ENCODE measurements around the gene PACS1. TPM values are rescaled to one million over a fixed set of nuclear protein-coding genes. Genes with fewer than 3 reads are reported as not detected.

The PACS1 gene
- total RNA-seq, 1 donor from 2014 or later: 50.8 TPM

DNA sequence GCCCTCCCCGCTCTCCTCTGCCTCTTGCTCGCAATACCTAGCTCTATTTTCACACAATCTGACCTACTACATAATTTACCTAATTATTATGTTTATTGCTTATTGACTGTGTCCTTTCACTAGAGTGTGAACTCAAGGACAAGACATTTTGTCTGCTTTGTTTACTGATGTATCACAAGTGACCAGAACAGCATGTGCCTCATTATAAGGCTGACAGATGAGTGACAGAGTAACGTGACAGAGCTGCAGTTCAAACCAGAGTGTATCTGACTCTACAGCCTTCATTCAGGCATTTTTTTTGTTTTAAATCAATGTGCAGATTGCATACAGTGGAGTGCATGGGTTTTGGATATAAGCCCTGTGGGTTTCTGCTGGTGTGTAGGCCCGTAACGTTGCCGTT is 116.4 kb downstream of the PACS1 start:
- DNase-seq: no peak
- intact Hi-C loops (cut with DNase I): no loop called here
- no peak overlapping the region for H3K27ac ChIP-seq
- H3K36me3 ChIP-seq: no peaks in the 10 kb centered on the region
- TF ChIP-seq, protein P1, sequence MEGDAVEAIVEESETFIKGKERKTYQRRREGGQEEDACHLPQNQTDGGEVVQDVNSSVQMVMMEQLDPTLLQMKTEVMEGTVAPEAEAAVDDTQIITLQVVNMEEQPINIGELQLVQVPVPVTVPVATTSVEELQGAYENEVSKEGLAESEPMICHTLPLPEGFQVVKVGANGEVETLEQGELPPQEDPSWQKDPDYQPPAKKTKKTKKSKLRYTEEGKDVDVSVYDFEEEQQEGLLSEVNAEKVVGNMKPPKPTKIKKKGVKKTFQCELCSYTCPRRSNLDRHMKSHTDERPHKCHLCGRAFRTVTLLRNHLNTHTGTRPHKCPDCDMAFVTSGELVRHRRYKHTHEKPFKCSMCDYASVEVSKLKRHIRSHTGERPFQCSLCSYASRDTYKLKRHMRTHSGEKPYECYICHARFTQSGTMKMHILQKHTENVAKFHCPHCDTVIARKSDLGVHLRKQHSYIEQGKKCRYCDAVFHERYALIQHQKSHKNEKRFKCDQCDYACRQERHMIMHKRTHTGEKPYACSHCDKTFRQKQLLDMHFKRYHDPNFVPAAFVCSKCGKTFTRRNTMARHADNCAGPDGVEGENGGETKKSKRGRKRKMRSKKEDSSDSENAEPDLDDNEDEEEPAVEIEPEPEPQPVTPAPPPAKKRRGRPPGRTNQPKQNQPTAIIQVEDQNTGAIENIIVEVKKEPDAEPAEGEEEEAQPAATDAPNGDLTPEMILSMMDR (IDR thresholded peaks at IDR 0.05): no peak
- ATAC-seq: no peak
- no peaks in the 10 kb centered on the region for H3K9me3 ChIP-seq
- H3K27me3 ChIP-seq (ENCODE audit: low read depth): no peaks in the 10 kb centered on the region
- no peaks in the 10 kb centered on the region for H3K4me1 ChIP-seq
- no peak overlapping the region for H3K4me3 ChIP-seq

- H3K4me3 ChIP-seq: no peak overlapping the region
- H3K4me1 ChIP-seq: no peaks in the 10 kb centered on the region
- intact Hi-C loops (cut with DNase I): no loop called here
- H3K9me3 ChIP-seq: no peaks in the 10 kb centered on the region
- no peak for DNase-seq
- H3K27ac ChIP-seq: no peak overlapping the region
- TF ChIP-seq, protein P1 (IDR thresholded peaks at IDR 0.05): no peak
- no peak for ATAC-seq
- H3K36me3 ChIP-seq: no peaks in the 10 kb centered on the region
- H3K27me3 ChIP-seq (ENCODE audit: low read depth): no peaks in the 10 kb centered on the region
Observed at GRCh38 chr11:66187453-66187852, 117.4 kb downstream of the PACS1 start.

DNA sequence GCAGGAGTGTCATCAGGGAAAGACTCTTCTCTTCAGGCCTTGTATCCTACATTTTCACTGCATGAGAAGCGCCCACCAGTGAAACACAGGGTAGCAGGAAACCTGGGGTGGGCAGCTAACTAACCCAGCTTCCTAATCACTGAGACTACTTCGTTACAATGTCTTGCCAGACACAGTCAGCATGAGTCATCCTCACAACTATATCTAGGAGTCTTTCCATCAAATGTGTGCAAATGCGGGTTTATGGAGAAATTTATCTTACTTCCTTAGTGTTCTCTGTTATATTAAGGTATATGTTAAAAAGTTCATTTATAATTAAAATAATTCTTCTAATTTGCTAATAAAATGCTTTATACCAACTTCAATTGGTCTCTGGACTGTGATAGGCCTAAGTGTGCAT is 118.5 kb downstream of the PACS1 start:
- ATAC-seq (no peak), DNase-seq (no peak)
- no peaks in the 10 kb centered on the region for H3K9me3 ChIP-seq
- no peak overlapping the region for H3K27ac ChIP-seq
- TF ChIP-seq, protein P1 (IDR thresholded peaks at IDR 0.05): no peak
- no peaks in the 10 kb centered on the region for H3K27me3 ChIP-seq (ENCODE audit: low read depth)
- no peaks in the 10 kb centered on the region for H3K4me1 ChIP-seq
- H3K4me3 ChIP-seq: no peak overlapping the region
- intact Hi-C loops (cut with DNase I): no loop called here
- H3K36me3 ChIP-seq: peaks cover 7% of the 10 kb centered on the region

DNA sequence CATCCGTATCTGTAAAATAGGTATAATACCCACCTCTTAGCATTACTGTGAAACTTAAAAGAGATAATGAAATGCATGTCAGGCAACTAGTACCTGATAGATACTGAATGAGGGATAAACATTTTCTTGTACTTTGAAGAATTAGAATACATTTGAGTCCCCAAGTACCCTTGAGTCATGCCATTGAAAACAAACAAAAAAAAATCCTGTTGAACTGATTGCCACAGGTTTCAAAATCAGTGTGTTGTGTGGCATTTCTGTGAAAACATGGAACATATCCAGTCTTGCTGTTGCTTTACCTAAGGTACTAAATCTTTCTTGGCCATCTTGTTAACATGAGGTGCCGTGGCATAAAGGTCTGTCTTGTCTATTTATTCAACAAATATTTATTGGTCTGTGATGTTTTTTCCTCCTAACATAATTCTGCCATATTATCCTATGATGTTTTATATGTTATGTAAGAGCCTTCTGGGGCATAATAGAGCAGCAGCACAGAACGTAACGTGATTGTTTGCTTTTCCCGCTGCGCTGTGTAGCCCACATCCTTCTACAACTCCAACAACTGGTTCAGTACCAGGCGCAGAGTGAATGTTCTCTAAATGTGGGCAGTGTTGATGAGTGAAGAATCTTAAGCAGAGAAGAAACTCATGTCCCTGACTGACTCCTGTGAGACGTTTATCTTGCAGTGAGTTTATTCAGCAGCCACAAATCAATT is 119.1 kb downstream of the PACS1 start:
- H3K4me3 ChIP-seq: no peak overlapping the region
- TF ChIP-seq, protein P1 (IDR thresholded peaks at IDR 0.05): no peak
- H3K9me3 ChIP-seq: no peaks in the 10 kb centered on the region
- DNase-seq (no peak), ATAC-seq (no peak)
- no peak overlapping the region for H3K27ac ChIP-seq
- H3K36me3 ChIP-seq: peaks cover 13% of the 10 kb centered on the region
- intact Hi-C loops (cut with DNase I): no loop called here
- H3K4me1 ChIP-seq: no peaks in the 10 kb centered on the region
- H3K27me3 ChIP-seq (ENCODE audit: low read depth): no peaks in the 10 kb centered on the region

DNA sequence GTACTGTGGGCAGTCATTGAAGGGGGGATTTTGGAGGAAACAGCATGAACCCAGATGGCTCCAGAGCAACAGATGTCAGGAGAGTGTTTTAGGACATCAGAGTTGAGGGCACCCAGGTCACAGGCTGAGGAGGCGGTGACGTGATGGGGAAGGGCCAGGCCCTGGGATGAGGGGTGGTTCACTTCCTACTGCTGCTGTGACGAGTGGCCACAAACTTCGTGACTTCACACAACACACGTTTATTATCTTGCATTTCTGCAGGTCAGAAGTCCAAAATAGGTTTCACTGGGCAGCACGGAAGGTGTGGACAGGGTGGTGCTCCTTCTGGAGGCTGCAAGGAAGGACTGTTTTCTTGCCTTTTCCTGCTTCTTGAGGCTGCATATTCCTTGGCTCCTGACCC is 120.7 kb downstream of the PACS1 start:
- no peak for ATAC-seq
- Histone ChIP-seq H3K27ac (no peak overlapping the region), H3K4me3 (no peak overlapping the region), H3K27me3 (ENCODE audit: low read depth) (no peaks in the 10 kb centered on the region), H3K9me3 (no peaks in the 10 kb centered on the region), H3K4me1 (no peaks in the 10 kb centered on the region), H3K36me3 (peaks cover 29% of the 10 kb centered on the region)
- no peak for DNase-seq
- intact Hi-C loops (cut with DNase I): no loop called here
- TF ChIP-seq, protein P1 (IDR thresholded peaks at IDR 0.05): no peak
